Ramos (cell line): ENCODE data around the gene CPNE4.

ENCODE experiments used
- in situ Hi-C: fragments of 300-500 bp; cut with MboI; formaldehyde crosslinking; loops from one replicate; pipeline ENCODE4 v1.14.3; 2022; ENCODE audit warnings: low sequenced_read_pairs; ENCODE audit not compliant: unreplicated experiment

The CPNE4 gene

GRCh38 chr3:131560795-131561194 lies 474.0 kb downstream of the CPNE4 start:
- in situ Hi-C loops = no loop called here

GRCh38 chr3:131555456-131555855 lies 479.4 kb downstream of the CPNE4 start:
- in situ Hi-C loops = no loop called here

- in situ Hi-C loops = no loop called here
Observed at GRCh38 chr3:131553495-131554247, 481.1 kb downstream of the CPNE4 start.

GRCh38 chr3:131551761-131552160 lies 483.1 kb downstream of the CPNE4 start:
- in situ Hi-C loops = no loop called here

- in situ Hi-C loops = no loop called here
Observed at GRCh38 chr3:131550562-131551465, 484.0 kb downstream of the CPNE4 start.

- in situ Hi-C loops = no loop called here
Observed at GRCh38 chr3:131549340-131549739, 485.5 kb downstream of the CPNE4 start.

GRCh38 chr3:131547585-131547984 lies 487.2 kb downstream of the CPNE4 start:
- in situ Hi-C loops = no loop called here

GRCh38 chr3:131546441-131546840 lies 488.4 kb downstream of the CPNE4 start:
- in situ Hi-C loops = no loop called here

GRCh38 chr3:131544557-131544956 lies 490.3 kb downstream of the CPNE4 start:
- in situ Hi-C loops = no loop called here

- in situ Hi-C loops = no loop called here
Observed at GRCh38 chr3:131543714-131544113, 491.1 kb downstream of the CPNE4 start.

GRCh38 chr3:131541288-131541687 lies 493.5 kb downstream of the CPNE4 start:
- in situ Hi-C loops = no loop called here

- in situ Hi-C loops = no loop called here
Observed at GRCh38 chr3:131540821-131541220, 494.0 kb downstream of the CPNE4 start.

- in situ Hi-C loops = no loop called here
Observed at GRCh38 chr3:131540143-131540542, 494.7 kb downstream of the CPNE4 start.

GRCh38 chr3:131538968-131539367 lies 495.8 kb downstream of the CPNE4 start:
- in situ Hi-C loops = no loop called here

- in situ Hi-C loops = no loop called here
Observed at GRCh38 chr3:131537531-131537930, 497.3 kb downstream of the CPNE4 start.

GRCh38 chr3:131535596-131535995 lies 499.2 kb downstream of the CPNE4 start:
- in situ Hi-C loops = no loop called here

GRCh38 chr3:131535131-131535530 lies 499.7 kb downstream of the CPNE4 start:
- in situ Hi-C loops = no loop called here

GRCh38 chr3:131532645-131533044 lies 502.2 kb downstream of the CPNE4 start:
- in situ Hi-C loops = no loop called here

- in situ Hi-C loops = no loop called here
Observed at GRCh38 chr3:131530843-131531242, 504.0 kb downstream of the CPNE4 start.

- in situ Hi-C loops = no loop called here
Observed at GRCh38 chr3:131530388-131530787, 504.4 kb downstream of the CPNE4 start.

- in situ Hi-C loops = no loop called here
Observed at GRCh38 chr3:131526801-131527347, 507.9 kb downstream of the CPNE4 start.
